Ovary (tissue), 3 donors: ENCODE results near the gene AMOTL1.

Experiments
- CTCF ChIP-seq, 3 donors: fragments of 450-650 bp in 2 of 3; fragments of 200-600 bp in 1 of 3; IDR thresholded peaks; one replicate each; pipeline versions ENCODE4 v1.5.1 to v1.8.0; 2016 to 2022; ENCODE audit warnings: antibody characterized with exemption in 3 of 3, mild to moderate bottlenecking in 1 of 3
- EP300 ChIP-seq: sonication (generic); formaldehyde crosslinking; IDR thresholded peaks from one replicate; pipeline ENCODE4 v1.6.1; 2017; ENCODE audit warnings: antibody characterized with exemption
- POLR2A ChIP-seq: fragments of 450-650 bp; IDR thresholded peaks from one replicate; pipeline ENCODE4 v1.6.1; 2017; ENCODE audit warnings: antibody characterized with exemption, mild to moderate bottlenecking, moderate library complexity
- donor health status: DM: no; HTN: no; CAD: no.

DNA sequence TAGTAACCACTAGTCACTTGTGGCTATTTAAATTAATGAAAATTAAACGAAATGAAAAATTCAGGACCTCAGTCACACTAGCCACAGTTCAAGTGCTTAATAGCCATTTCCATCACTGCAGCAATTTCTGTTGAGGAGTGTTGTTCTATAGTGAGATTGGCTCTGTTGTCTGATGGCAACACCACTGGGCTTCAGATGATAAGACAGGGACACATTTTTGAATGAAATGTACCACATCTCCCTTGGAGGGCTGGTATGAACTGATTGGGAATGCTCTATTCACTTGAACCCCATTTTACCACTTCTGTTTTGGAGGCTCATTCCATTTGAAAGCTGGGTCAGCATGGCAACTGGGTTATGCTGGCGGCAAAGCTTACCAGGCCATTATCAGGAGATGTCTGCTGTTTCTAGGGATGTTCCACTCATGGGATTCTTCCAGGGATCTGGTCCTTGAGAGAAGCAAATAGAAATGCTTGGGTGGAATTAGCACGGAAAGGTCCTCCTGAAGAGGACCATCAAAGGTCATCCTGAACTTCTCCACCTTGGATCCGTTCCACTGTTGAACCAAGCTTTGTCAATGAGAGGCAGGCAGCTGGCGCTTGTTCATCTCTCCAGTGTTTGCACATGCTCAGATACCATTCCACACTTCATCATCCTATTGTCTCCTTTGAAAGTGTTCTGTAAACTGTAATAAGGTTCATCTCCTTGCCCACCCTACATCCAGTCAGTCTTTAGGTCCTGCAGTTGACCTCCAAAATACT is 7.6 kb downstream of the AMOTL1 start:
- TF ChIP-seq POLR2A (no peak), CTCF (IDR thresholded peaks at IDR 0.05) (no peak), EP300 (no peak)
